T1000 (cell line): ENCODE results near the gene APBA2.
"Not testable (repeated sequence)": the region's sequence is repeated elsewhere in the genome, so short reads cannot be mapped to it uniquely, and the experiment has no call there.

Experiments
- DNase-seq: peaks from one replicate; lab custom pipeline; 2025; ENCODE audit warnings: mixed read lengths; lab: John Stamatoyannopoulos, UW

The APBA2 gene

GRCh38 chr15:29167122-29167521, 281.3 kb downstream of the APBA2 start:
- not testable (repeated sequence) for DNase-seq
